Measurements from ENCODE around the gene RUSC2. TPM values are rescaled to one million over a fixed set of nuclear protein-coding genes. Genes with fewer than 3 reads are reported as not detected.

Gene RUSC2
- total and polyA plus RNA-seq, 7 donors, result 34.4 to 101 (median 53.9) TPM

- Histone ChIP-seq H3K27me3 (ENCODE audit: insufficient read depth in 3 of 3, low read length in 2 of 3) (no peaks in the 10 kb centered on the region), H3K27ac (no peak overlapping the region), H3K9me3 (no peaks in the 10 kb centered on the region), H3K4me3 (no peak overlapping the region), H3K4me1 (no peaks in the 10 kb centered on the region), H3K36me3 (ENCODE audit: insufficient read depth in 1 of 2, low read depth in 1 of 2) (no peaks in the 10 kb centered on the region)
- TF ChIP-seq, protein P1, sequence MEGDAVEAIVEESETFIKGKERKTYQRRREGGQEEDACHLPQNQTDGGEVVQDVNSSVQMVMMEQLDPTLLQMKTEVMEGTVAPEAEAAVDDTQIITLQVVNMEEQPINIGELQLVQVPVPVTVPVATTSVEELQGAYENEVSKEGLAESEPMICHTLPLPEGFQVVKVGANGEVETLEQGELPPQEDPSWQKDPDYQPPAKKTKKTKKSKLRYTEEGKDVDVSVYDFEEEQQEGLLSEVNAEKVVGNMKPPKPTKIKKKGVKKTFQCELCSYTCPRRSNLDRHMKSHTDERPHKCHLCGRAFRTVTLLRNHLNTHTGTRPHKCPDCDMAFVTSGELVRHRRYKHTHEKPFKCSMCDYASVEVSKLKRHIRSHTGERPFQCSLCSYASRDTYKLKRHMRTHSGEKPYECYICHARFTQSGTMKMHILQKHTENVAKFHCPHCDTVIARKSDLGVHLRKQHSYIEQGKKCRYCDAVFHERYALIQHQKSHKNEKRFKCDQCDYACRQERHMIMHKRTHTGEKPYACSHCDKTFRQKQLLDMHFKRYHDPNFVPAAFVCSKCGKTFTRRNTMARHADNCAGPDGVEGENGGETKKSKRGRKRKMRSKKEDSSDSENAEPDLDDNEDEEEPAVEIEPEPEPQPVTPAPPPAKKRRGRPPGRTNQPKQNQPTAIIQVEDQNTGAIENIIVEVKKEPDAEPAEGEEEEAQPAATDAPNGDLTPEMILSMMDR (IDR thresholded peaks at IDR 0.05), result peak; percentile 79
- 79 to 86% (median 84%) methylated on average over 4 of the region's 4 CpGs for WGBS, 3 donors
- ATAC-seq (peak; percentile 83 to 86 (median 85)), DNase-seq (peak in 1 of 2 donors; percentile 41)
- intact Hi-C loops (cut with DNase I), result loop anchor here in 1 of 2 donors (5.0 to 10.0 kb wide), 3 partner anchors 121 to 213 kb away; no protein-coding TSS in a partner anchor
Measured at GRCh38 chr9:35481347-35481975, 8.4 kb upstream of the RUSC2 start.

DNA sequence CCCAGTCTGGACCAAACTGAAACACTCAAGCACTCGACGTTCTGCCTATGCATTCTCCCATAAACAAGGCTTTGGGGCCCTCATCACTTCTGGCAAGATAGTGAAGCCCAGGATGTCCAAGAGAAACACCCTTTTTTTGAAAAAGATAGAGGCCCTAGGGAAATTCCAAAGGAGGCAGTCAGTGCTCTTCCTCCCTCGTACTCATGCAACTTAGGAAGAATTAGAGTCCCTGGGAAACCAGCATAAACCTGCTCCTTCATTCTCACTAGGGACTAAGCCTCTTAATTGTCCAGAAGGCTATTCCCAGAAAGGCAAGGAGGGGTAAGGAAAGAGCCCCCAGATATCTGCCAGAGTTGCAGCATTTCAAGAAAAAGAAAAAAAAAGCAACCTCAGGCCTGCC lies 7.8 kb upstream of the RUSC2 start:
- Histone ChIP-seq H3K27ac (no peak overlapping the region), H3K27me3 (ENCODE audit: insufficient read depth in 3 of 3, low read length in 2 of 3) (no peaks in the 10 kb centered on the region), H3K4me3 (no peak overlapping the region), H3K36me3 (ENCODE audit: insufficient read depth in 1 of 2, low read depth in 1 of 2) (no peaks in the 10 kb centered on the region), H3K9me3 (no peaks in the 10 kb centered on the region), H3K4me1 (no peaks in the 10 kb centered on the region)
- TF ChIP-seq, protein P1 (IDR thresholded peaks at IDR 0.05), result no peak
- DNase-seq (no peak), ATAC-seq (no peak)
- intact Hi-C loops (cut with DNase I), result loop anchor here (2.0 to 10.0 kb wide), 4 partner anchors 71 to 213 kb away; no protein-coding TSS in a partner anchor
- WGBS, 3 donors, result 72 to 78% (median 73%) methylated on average over 3 of the region's 3 CpGs

- Histone ChIP-seq H3K27me3 (ENCODE audit: insufficient read depth in 3 of 3, low read length in 2 of 3) (no peaks in the 10 kb centered on the region), H3K9me3 (no peaks in the 10 kb centered on the region), H3K4me3 (no peak overlapping the region), H3K36me3 (ENCODE audit: insufficient read depth in 1 of 2, low read depth in 1 of 2) (no peaks in the 10 kb centered on the region), H3K27ac (no peak overlapping the region), H3K4me1 (peaks cover 5% of the 10 kb centered on the region)
- TF ChIP-seq, protein P1 (IDR thresholded peaks at IDR 0.05), result no peak
- DNase-seq (no peak), ATAC-seq (no peak)
- WGBS, 3 donors, result 87 to 94% (median 90%) methylated on average over 3 of the region's 3 CpGs
- intact Hi-C loops (cut with DNase I), result loop anchor here in 1 of 2 donors (5.0 to 10.0 kb wide), 3 partner anchors 118 to 210 kb away; no protein-coding TSS in a partner anchor
Measured at GRCh38 chr9:35484406-35484805, 5.5 kb upstream of the RUSC2 start.

DNA sequence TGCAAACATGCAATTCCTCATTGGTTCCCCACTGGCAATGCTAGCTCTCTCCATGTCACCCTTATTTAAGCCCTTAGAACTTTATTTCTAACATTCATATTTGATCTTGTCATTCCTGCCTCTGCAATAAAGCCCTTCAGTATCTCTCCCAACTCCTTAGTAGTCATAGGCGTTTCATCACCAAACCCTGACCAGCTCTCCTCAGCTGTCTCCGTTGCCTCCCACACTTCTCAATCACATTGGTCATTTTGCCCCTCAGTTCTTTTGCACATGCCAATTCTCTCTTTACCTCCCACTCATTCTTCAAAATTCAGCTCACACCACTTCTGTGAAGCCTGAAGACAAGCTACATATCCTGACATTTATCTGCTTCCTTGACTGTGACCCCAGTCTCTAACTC lies 2.8 kb upstream of the RUSC2 start:
- no peaks in the 10 kb centered on the region for H3K9me3 ChIP-seq
- no peak overlapping the region for H3K27ac ChIP-seq
- no peak for DNase-seq
- intact Hi-C loops (cut with DNase I), result loop anchor here (5.0 to 10.0 kb wide), 3 partner anchors 115 to 208 kb away; no protein-coding TSS in a partner anchor
- WGBS, 3 donors, result 91 to 98% (median 94%) methylated on average over 2 of the region's 2 CpGs
- TF ChIP-seq, protein P1 (IDR thresholded peaks at IDR 0.05), result no peak
- no peaks in the 10 kb centered on the region for H3K27me3 ChIP-seq (ENCODE audit: insufficient read depth in 3 of 3, low read length in 2 of 3)
- H3K36me3 ChIP-seq (ENCODE audit: insufficient read depth in 1 of 2, low read depth in 1 of 2), result no peaks in the 10 kb centered on the region
- no peak overlapping the region for H3K4me3 ChIP-seq
- peaks cover 12% of the 10 kb centered on the region for H3K4me1 ChIP-seq
- no peak for ATAC-seq
